HepG2 (cell line): ENCODE data around the gene NRIP2. TPM values are rescaled to one million over a fixed set of nuclear protein-coding genes. Genes with fewer than 3 reads are reported as not detected.

Experiments used
- ARNT ChIP-seq: fragments of 450-650 bp; IDR thresholded peaks from 2 replicates; pipeline ENCODE4 v1.6.1; 2017
- CENPT ChIP-seq: sonication (generic); formaldehyde crosslinking; IDR thresholded peaks from 2 replicates; pipeline ENCODE4 v1.8.0; 2022; ENCODE audit warnings: low read depth, mild to moderate bottlenecking, moderate library complexity, missing genetic modification reagents
- GMEB2 ChIP-seq: IDR thresholded peaks from 2 replicates; pipeline ENCODE4 v1.6.1; 2016; ENCODE audit warnings: missing biosample characterization, missing genetic modification reagents, low read depth
- GZF1 ChIP-seq: sonication (generic); formaldehyde crosslinking; IDR thresholded peaks from 2 replicates; pipeline ENCODE4 v1.5.1; 2020; ENCODE audit warnings: mild to moderate bottlenecking, missing genetic modification reagents
- HHEX ChIP-seq: IDR thresholded peaks from 2 replicates; pipeline ENCODE4 v1.6.1; 2016; ENCODE audit warnings: control low read depth
- HNRNPUL1 ChIP-seq: fragments of 200-400 bp; formaldehyde crosslinking; IDR thresholded peaks from 2 replicates; pipeline ENCODE4 v1.6.1; 2017; ENCODE audit warnings: low read depth, mild to moderate bottlenecking, low read length, moderate library complexity
- IKZF4 ChIP-seq: sonication (generic); formaldehyde crosslinking; IDR thresholded peaks from 2 replicates; pipeline ENCODE4 v1.5.1; 2020; ENCODE audit warnings: borderline replicate concordance, mild to moderate bottlenecking, low read depth, missing genetic modification reagents; ENCODE audit errors: not compliant biosample characterization
- KAT7 ChIP-seq: IDR thresholded peaks from 2 replicates; pipeline ENCODE4 v1.6.1; 2018; ENCODE audit warnings: borderline replicate concordance, missing compliant biosample characterization
- LCORL ChIP-seq, 2 experiments: fragments of 450-650 bp in 1 of 2; sonication (generic) in 1 of 2; formaldehyde crosslinking in 1 of 2; IDR thresholded peaks; 2 replicates each; pipeline versions ENCODE4 v1.5.0 to v1.6.1; 2017 to 2020; ENCODE audit warnings: antibody characterized with exemption in 1 of 2, missing genetic modification reagents in 1 of 2
- NCOR1 ChIP-seq: fragments of 200-600 bp; sonication (generic); IDR thresholded peaks from 2 replicates; pipeline ENCODE4 v1.7.0; 2017; ENCODE audit warnings: antibody characterized with exemption, low read length, borderline replicate concordance
- NFE2 ChIP-seq: sonication (generic); formaldehyde crosslinking; IDR thresholded peaks from 2 replicates; pipeline ENCODE4 v1.4.0; 2020; ENCODE audit warnings: missing genetic modification reagents
- PRMT3 ChIP-seq: sonication (generic); formaldehyde crosslinking; IDR thresholded peaks from 2 replicates; pipeline ENCODE4 v1.8.1; 2022; ENCODE audit warnings: low read depth, mild to moderate bottlenecking, moderate library complexity, missing genetic modification reagents, borderline replicate concordance
- SCMH1 ChIP-seq: sonication (generic); formaldehyde crosslinking; IDR thresholded peaks from 2 replicates; pipeline ENCODE4 v1.9.0; 2021; ENCODE audit warnings: missing genetic modification reagents, mild to moderate bottlenecking, borderline replicate concordance
- TFDP1 ChIP-seq: IDR thresholded peaks from 2 replicates; pipeline ENCODE4 v1.6.1; 2016; ENCODE audit warnings: missing compliant biosample characterization, missing genetic modification reagents, borderline replicate concordance
- ZBTB20 ChIP-seq: sonication (generic); formaldehyde crosslinking; IDR thresholded peaks from 2 replicates; pipeline ENCODE4 v1.8.1; 2023; ENCODE audit warnings: missing genetic modification reagents, low read depth, mild to moderate bottlenecking, borderline replicate concordance
- ZFP41 ChIP-seq: sonication (generic); formaldehyde crosslinking; IDR thresholded peaks from 2 replicates; pipeline ENCODE4 v1.4.0; 2020; ENCODE audit warnings: mild to moderate bottlenecking, missing genetic modification reagents, borderline replicate concordance
- ZNF275 ChIP-seq: sonication (generic); formaldehyde crosslinking; IDR thresholded peaks from 2 replicates; pipeline ENCODE4 v1.8.0; 2022; ENCODE audit warnings: missing genetic modification reagents, mild to moderate bottlenecking, inconsistent platforms, borderline replicate concordance
- ZNF543 ChIP-seq: sonication (generic); formaldehyde crosslinking; IDR thresholded peaks from 2 replicates; pipeline ENCODE4 v1.4.0; 2020; ENCODE audit warnings: mild to moderate bottlenecking, missing genetic modification reagents
- ZNF589 ChIP-seq: sonication (generic); formaldehyde crosslinking; conservative IDR thresholded peaks from 2 replicates; pipeline ENCODE4 v1.8.0; 2022; ENCODE audit warnings: mild to moderate bottlenecking, moderate library complexity, missing genetic modification reagents
- ZNF660 ChIP-seq: sonication (generic); formaldehyde crosslinking; IDR thresholded peaks from 2 replicates; pipeline ENCODE4 v1.5.1; 2020; ENCODE audit warnings: mild to moderate bottlenecking, low read depth, missing genetic modification reagents, borderline replicate concordance
- ZXDC ChIP-seq: sonication (generic); formaldehyde crosslinking; IDR thresholded peaks from 2 replicates; pipeline ENCODE4 v1.5.0; 2020; ENCODE audit warnings: mild to moderate bottlenecking, missing genetic modification reagents
- polyA plus RNA-seq, 8 experiments: library from polyadenylated mRNA; depleted of rRNA in 3 of 8; stranded (reverse) in 7 of 8; unstranded in 1 of 8; fragments of >200 nt; fragmentation: Illumina TruSeq in 4 of 8; extraction: Trizol in 4 of 8; gene quantifications; 2 replicates each; pipeline versions ENCODE4 v1.2.1 to v1.2.3, GENCODE V29; 2011 to 2016; ENCODE audit warnings: low read depth in 4 of 8, missing spikeins in 1 of 8, mixed read lengths in 1 of 8; ENCODE audit not compliant: insufficient read depth in 1 of 8
- total RNA-seq, 5 experiments: library from RNA; depleted of rRNA; stranded (reverse); fragments of >200 nt; fragmentation: Illumina TruSeq; extraction: Trizol; gene quantifications; 2 replicates each; pipeline ENCODE4 v1.2.3, GENCODE V29; 2016; ENCODE audit warnings: low read depth in 1 of 5

NRIP2 gene
- total and polyA plus RNA-seq, 2 of the 13 experiments (the other 11 are each of a cell fraction or from before 2014, with no cell fraction given): not detected

- TF ChIP-seq HNRNPUL1: no peak
- TF ChIP-seq ARNT: no peak
- TF ChIP-seq HHEX (CRISPR knock-in tag): no peak; the same call in 1 of the 2 replicates
- TF ChIP-seq NCOR1: peak; percentile 35; the same call in 1 of the 2 replicates
- no peak for TF ChIP-seq ZFP41 (CRISPR knock-in tag)
- TF ChIP-seq ZNF543 (CRISPR knock-in tag): peak; percentile 78
- peak; percentile 81 for TF ChIP-seq TFDP1 (CRISPR knock-in tag)
- TF ChIP-seq NFE2: no peak
- TF ChIP-seq CENPT (CRISPR knock-in tag): no peak
- peak; percentile 80 for TF ChIP-seq IKZF4 (CRISPR knock-in tag)
- peak; percentile 63 for TF ChIP-seq ZNF275
- TF ChIP-seq GZF1 (CRISPR knock-in tag): no peak
- TF ChIP-seq ZNF589 (CRISPR knock-in tag): peak; percentile 20; the same call in 1 of the 2 replicates
- TF ChIP-seq KAT7: no peak; the same call in 1 of the 2 replicates
- no peak for TF ChIP-seq SCMH1 (CRISPR knock-in tag)
- TF ChIP-seq ZBTB20 (CRISPR knock-in tag): peak; percentile 89; the same call in 1 of the 2 replicates
- peak; percentile 86 for TF ChIP-seq GMEB2 (CRISPR knock-in tag)
- TF ChIP-seq ZNF660 (CRISPR knock-in tag): no peak
- peak; percentile 79; the same call in 1 of the 2 replicates for TF ChIP-seq ZXDC
- no peak for TF ChIP-seq LCORL (IDR thresholded peaks at IDR 0.05)
- TF ChIP-seq LCORL (CRISPR knock-in tag; IDR thresholded peaks at IDR 0.05): peak; percentile 82; the same call in 1 of the 2 replicates
- TF ChIP-seq PRMT3 (CRISPR knock-in tag): 0 out of 2 replicates have a peak, but pooled peaks have one; percentile 68
Measured at GRCh38 chr12:2812290-2813213, 22.3 kb downstream of the NRIP2 start, which contains the start of gene ITFG2 (continued).
